Panc1 (cell line): ENCODE data around the gene NIF3L1. TPM values are rescaled to one million over a fixed set of nuclear protein-coding genes. Genes with fewer than 3 reads are reported as not detected.

Experiments
- ATAC-seq: fragments of 200-7000 bp; cut with Tn5 transposase; 2 replicates; pipeline ENCODE4 v1.9.1; 2020; ENCODE audit warnings: mild to moderate bottlenecking, moderate library complexity
- BruUV-seq: library from RNA; stranded (reverse); fragments of 400-500 nt; replicated peaks from 2 replicates; lab custom pipeline; 2021; lab: Mats Ljungman, UMichigan
- CTCF ChIA-PET: fragments of 300-600 bp; sonication (Branson Sonifier 250); formaldehyde crosslinking; loops from one replicate; lab custom pipeline; 2022; ENCODE audit warnings: antibody characterized with exemption; lab: Charles Lee
- POLR2A ChIA-PET: fragments of 300-600 bp; sonication (Branson Sonifier 250); formaldehyde crosslinking; loops from one replicate; lab custom pipeline; 2022; ENCODE audit warnings: antibody characterized with exemption; lab: Charles Lee
- DNase-seq: peaks from one replicate; pipeline ENCODE4 v3.0.0-alpha.2; 2010; ENCODE audit warnings: low read depth, low spot score
- H3K27ac ChIP-seq: 2 replicates; pipeline ENCODE4 v1.5.1; 2011; ENCODE audit warnings: mild to moderate bottlenecking, low read length, inconsistent platforms
- H3K27me3 ChIP-seq: fragments of 200-500 bp; sonication (Bioruptor generic); 2 replicates; pipeline ENCODE4 v1.6.0; 2014; ENCODE audit warnings: low read length, inconsistent platforms; ENCODE audit not compliant: control insufficient read depth, insufficient read depth
- H3K36me3 ChIP-seq: fragments of 200-500 bp; sonication (Bioruptor generic); 2 replicates; pipeline ENCODE4 v1.5.1; 2014; ENCODE audit warnings: inconsistent platforms, mild to moderate bottlenecking, low read length, moderate library complexity; ENCODE audit not compliant: control insufficient read depth, insufficient read depth
- H3K4me1 ChIP-seq: 2 replicates; pipeline ENCODE4 v1.5.1; 2011; ENCODE audit warnings: inconsistent platforms, mild to moderate bottlenecking, low read length, moderate library complexity; ENCODE audit not compliant: control insufficient read depth, insufficient read depth
- H3K4me3 ChIP-seq, 2 experiments: 2 replicates each; pipeline ENCODE4 v1.5.1; 2011 to 2012; ENCODE audit warnings: low read depth in 2 of 2, low read length in 2 of 2, mild to moderate bottlenecking in 2 of 2, inconsistent platforms in 1 of 2, moderate library complexity in 1 of 2
- H3K9me3 ChIP-seq: fragments of 200-500 bp; sonication (Bioruptor generic); 2 replicates; pipeline ENCODE4 v1.5.1; 2014; ENCODE audit warnings: low read depth, mild to moderate bottlenecking, inconsistent platforms, low read length, moderate library complexity; ENCODE audit not compliant: control insufficient read depth, insufficient read depth
- CTCF ChIP-seq: fragments of 450-650 bp; IDR thresholded peaks from 2 replicates; pipeline ENCODE4 v1.5.1; 2017; ENCODE audit warnings: mild to moderate bottlenecking
- POLR2AphosphoS5 ChIP-seq: IDR thresholded peaks from 2 replicates; pipeline ENCODE4 v1.6.1; 2012; ENCODE audit warnings: mild to moderate bottlenecking, low read depth, low read length, moderate library complexity
- REST ChIP-seq, 2 experiments: IDR thresholded peaks; 2 replicates each; pipeline ENCODE4 v1.6.1; 2011 to 2012; ENCODE audit warnings: low read depth in 2 of 2, control low read depth in 1 of 2, low read length in 1 of 2, mild to moderate bottlenecking in 1 of 2, moderate library complexity in 1 of 2; ENCODE audit not compliant: insufficient read depth in 1 of 2
- SIN3A ChIP-seq: IDR thresholded peaks from 2 replicates; pipeline ENCODE4 v1.6.1; 2012; ENCODE audit warnings: low read depth, mild to moderate bottlenecking, low read length, moderate library complexity, borderline replicate concordance; ENCODE audit not compliant: insufficient read depth
- TCF7L2 ChIP-seq: IDR thresholded peaks from 2 replicates; pipeline ENCODE4 v1.6.1; 2011; ENCODE audit warnings: mild to moderate bottlenecking, low read depth, low read length, inconsistent platforms
- in situ Hi-C: cut with HindIII; loops from 2 replicates; pipeline ENCODE4 v1.10.0; 2016; ENCODE audit warnings: low sequenced_read_pairs, low pct_unique_long_range_greater_than_20kb
- intact Hi-C: fragments of 100-400 bp; cut with micrococcal nuclease; formaldehyde crosslinking; loops from one replicate; pipeline ENCODE4 v1.10.0; 2022; ENCODE audit not compliant: unreplicated experiment
- total RNA-seq: library from RNA; stranded (reverse); gene quantifications from one replicate; pipeline ENCODE4 v1.2.1, GENCODE V29; 2021; ENCODE audit not compliant: unreplicated experiment

NIF3L1 gene
- total RNA-seq, 1 experiment from 2014 or later: 37.4 TPM

GRCh38 chr2:200851398-200852248, 37.5 kb upstream of the NIF3L1 start:
- Histone ChIP-seq H3K27ac (no peak overlapping the region), H3K4me3 (no peak overlapping the region), H3K9me3 (no peaks in the 10 kb centered on the region), H3K4me1 (no peaks in the 10 kb centered on the region), H3K36me3 (peaks cover 34% of the 10 kb centered on the region), H3K27me3 (no peaks in the 10 kb centered on the region)
- TF ChIP-seq POLR2AphosphoS5 (no peak), SIN3A (no peak), REST (IDR thresholded peaks at IDR 0.05; ENCODE audit: insufficient read depth in 1 of 2, low read depth in 2 of 2, low read length in 1 of 2) (no peak)
- ATAC-seq (no peak), DNase-seq (no peak)
- ChIA-PET POLR2A (no interaction called here), CTCF (no interaction called here)
- intact Hi-C loops: no loop called here
- in situ Hi-C loops: no loop called here
- no TSS peak for BruUV-seq

DNA sequence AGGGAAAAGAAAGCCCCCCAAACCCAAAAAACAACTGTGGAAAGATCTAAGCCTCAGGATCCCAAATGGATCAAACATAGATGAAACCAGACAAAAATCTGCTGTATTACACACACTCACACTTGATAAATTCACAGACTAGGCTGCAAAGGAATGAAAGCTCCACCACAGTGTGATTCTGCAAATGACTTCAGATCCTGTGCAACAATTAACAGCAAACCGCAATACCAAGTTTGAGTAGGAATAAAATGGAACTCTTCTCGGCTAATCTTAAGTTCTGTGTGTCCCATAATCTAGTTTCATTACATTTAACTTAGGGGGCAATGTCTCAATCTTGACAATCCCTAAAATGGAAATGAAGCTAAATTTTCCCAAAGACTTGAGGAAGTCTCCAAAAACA, 36.6 kb upstream of the NIF3L1 start:
- Histone ChIP-seq H3K9me3 (no peaks in the 10 kb centered on the region), H3K27me3 (no peaks in the 10 kb centered on the region), H3K27ac (no peak overlapping the region), H3K36me3 (peaks cover 42% of the 10 kb centered on the region), H3K4me1 (no peaks in the 10 kb centered on the region), H3K4me3 (no peak overlapping the region)
- TF ChIP-seq POLR2AphosphoS5: no peak
- no peak for TF ChIP-seq SIN3A
- no peak for TF ChIP-seq REST (IDR thresholded peaks at IDR 0.05; ENCODE audit: insufficient read depth in 1 of 2, low read depth in 2 of 2, low read length in 1 of 2)
- no peak for TF ChIP-seq TCF7L2
- no peak for TF ChIP-seq CTCF
- BruUV-seq: no TSS peak
- in situ Hi-C loops: no loop called here
- ATAC-seq (no peak), DNase-seq (no peak)
- ChIA-PET CTCF (no interaction called here), POLR2A (interaction anchor here (1.0 kb wide), 1 partner anchor 11 kb away, joined by 3 read pairs; no protein-coding TSS in a partner anchor)
- intact Hi-C loops: no loop called here
